Memory B cell (primary cell): Measurements from ENCODE around the gene CENPH.
"Not testable (repeated sequence)": the region's sequence is repeated elsewhere in the genome, so short reads cannot be mapped to it uniquely, and the experiment has no call there.

Experiments
- ATAC-seq: fragments of 150-1000 bp; cut with Tn5 transposase; 2 replicates; pipeline ENCODE4 v1.10.0; 2021; ENCODE audit warnings: low read depth, mild to moderate bottlenecking, moderate library complexity
- DNase-seq, 2 donors: peaks; one replicate each; pipeline ENCODE4 v3.0.0; 2022; ENCODE audit warnings: low spot score in 2 of 2
- H3K27ac Mint-ChIP-seq: one replicate; pipeline ENCODE4 v1.8.0; 2022; ENCODE audit warnings: mild to moderate bottlenecking, moderate library complexity, mixed read lengths
- H3K27me3 Mint-ChIP-seq: one replicate; pipeline ENCODE4 v1.8.0; 2022; ENCODE audit warnings: mixed read lengths
- H3K36me3 Mint-ChIP-seq: one replicate; pipeline ENCODE4 v1.8.0; 2022; ENCODE audit warnings: mild to moderate bottlenecking, mixed read lengths
- H3K4me1 Mint-ChIP-seq: one replicate; pipeline ENCODE4 v1.8.0; 2022; ENCODE audit warnings: mixed read lengths
- H3K4me3 Mint-ChIP-seq: one replicate; pipeline ENCODE4 v1.8.0; 2022; ENCODE audit warnings: mild to moderate bottlenecking, moderate library complexity, mixed read lengths
- H3K9me3 Mint-ChIP-seq: one replicate; pipeline ENCODE4 v1.8.0; 2022; ENCODE audit warnings: mixed read lengths

The CENPH gene

GRCh38 chr5:69170969-69171368 is 18.4 kb upstream of the CENPH start:
- no peak overlapping the region for H3K27ac Mint-ChIP-seq
- ATAC-seq: no peak
- no peak overlapping the region for H3K4me3 Mint-ChIP-seq
- no peaks in the 10 kb centered on the region for H3K9me3 Mint-ChIP-seq
- H3K36me3 Mint-ChIP-seq: peaks cover 16% of the 10 kb centered on the region
- peaks cover 6% of the 10 kb centered on the region for H3K4me1 Mint-ChIP-seq
- DNase-seq: no peak
- H3K27me3 Mint-ChIP-seq: no peaks in the 10 kb centered on the region

- not testable (repeated sequence) for H3K27me3 Mint-ChIP-seq, ATAC-seq, DNase-seq, H3K27ac Mint-ChIP-seq, H3K36me3 Mint-ChIP-seq, H3K4me1 Mint-ChIP-seq, H3K4me3 Mint-ChIP-seq, H3K9me3 Mint-ChIP-seq
Measured at GRCh38 chr5:69181659-69182293, 7.6 kb upstream of the CENPH start.

- ATAC-seq: no peak
- no peak for DNase-seq
- H3K4me1 Mint-ChIP-seq: peaks cover 3% of the 10 kb centered on the region
- H3K27ac Mint-ChIP-seq: no peak overlapping the region
- no peaks in the 10 kb centered on the region for H3K36me3 Mint-ChIP-seq
- H3K9me3 Mint-ChIP-seq: no peaks in the 10 kb centered on the region
- H3K4me3 Mint-ChIP-seq: no peak overlapping the region
- H3K27me3 Mint-ChIP-seq: no peaks in the 10 kb centered on the region
Measured at GRCh38 chr5:69184621-69185020, 4.8 kb upstream of the CENPH start.

- H3K4me3 Mint-ChIP-seq: no peak overlapping the region
- peaks cover 6% of the 10 kb centered on the region for H3K4me1 Mint-ChIP-seq
- ATAC-seq: no peak
- no peak for DNase-seq
- no peaks in the 10 kb centered on the region for H3K36me3 Mint-ChIP-seq
- peak overlapping the region; percentile 78 for H3K27ac Mint-ChIP-seq
- no peaks in the 10 kb centered on the region for H3K9me3 Mint-ChIP-seq
- H3K27me3 Mint-ChIP-seq: no peaks in the 10 kb centered on the region
Measured at GRCh38 chr5:69187342-69187741, 2.0 kb upstream of the CENPH start.

- DNase-seq (no peak), ATAC-seq (no peak)
- Mint-ChIP-seq H3K27me3 (no peaks in the 10 kb centered on the region), H3K4me1 (peaks cover 6% of the 10 kb centered on the region), H3K36me3 (no peaks in the 10 kb centered on the region), H3K27ac (peak overlapping the region; percentile 97), H3K9me3 (no peaks in the 10 kb centered on the region), H3K4me3 (peak overlapping the region; percentile 91)
Measured at GRCh38 chr5:69188811-69189161, 597 bp upstream of the CENPH start.

- no peak for ATAC-seq
- Mint-ChIP-seq H3K36me3 (peaks cover 4% of the 10 kb centered on the region), H3K4me3 (no peak overlapping the region), H3K9me3 (no peaks in the 10 kb centered on the region), H3K27ac (no peak overlapping the region), H3K4me1 (peaks cover 3% of the 10 kb centered on the region), H3K27me3 (no peaks in the 10 kb centered on the region)
- DNase-seq: no peak
Measured at GRCh38 chr5:69202497-69202896, 13.1 kb downstream of the CENPH start.

GRCh38 chr5:69206528-69207190 is 17.3 kb downstream of the CENPH start:
- peaks cover 2% of the 10 kb centered on the region for H3K36me3 Mint-ChIP-seq
- H3K4me1 Mint-ChIP-seq: no peaks in the 10 kb centered on the region
- no peaks in the 10 kb centered on the region for H3K9me3 Mint-ChIP-seq
- no peaks in the 10 kb centered on the region for H3K27me3 Mint-ChIP-seq
- no peak for DNase-seq
- no peak overlapping the region for H3K4me3 Mint-ChIP-seq
- ATAC-seq: no peak
- H3K27ac Mint-ChIP-seq: no peak overlapping the region

- no peak for ATAC-seq
- Mint-ChIP-seq H3K4me3 (no peak overlapping the region), H3K4me1 (no peaks in the 10 kb centered on the region), H3K36me3 (peaks cover 2% of the 10 kb centered on the region), H3K27me3 (no peaks in the 10 kb centered on the region), H3K9me3 (no peaks in the 10 kb centered on the region), H3K27ac (no peak overlapping the region)
- DNase-seq: no peak
Measured at GRCh38 chr5:69209602-69210001, 20.2 kb downstream of the CENPH start.

- peak in 1 of 2 donors; percentile 2 for DNase-seq
- Mint-ChIP-seq H3K36me3 (peaks cover 2% of the 10 kb centered on the region), H3K27ac (no peak overlapping the region), H3K27me3 (no peaks in the 10 kb centered on the region), H3K9me3 (no peaks in the 10 kb centered on the region), H3K4me1 (peaks cover 3% of the 10 kb centered on the region), H3K4me3 (no peak overlapping the region)
- ATAC-seq: no peak
Measured at GRCh38 chr5:69211200-69211599, 21.8 kb downstream of the CENPH start.

- H3K4me3 Mint-ChIP-seq: no peak overlapping the region
- H3K4me1 Mint-ChIP-seq: peaks cover 5% of the 10 kb centered on the region
- ATAC-seq (no peak), DNase-seq (peak in 1 of 2 donors; percentile 0)
- H3K27ac Mint-ChIP-seq: no peak overlapping the region
- H3K27me3 Mint-ChIP-seq: no peaks in the 10 kb centered on the region
- H3K9me3 Mint-ChIP-seq: no peaks in the 10 kb centered on the region
- H3K36me3 Mint-ChIP-seq: peaks cover 2% of the 10 kb centered on the region
Measured at GRCh38 chr5:69212022-69212421, 22.6 kb downstream of the CENPH start.

- Mint-ChIP-seq H3K9me3 (no peaks in the 10 kb centered on the region), H3K4me1 (peaks cover 9% of the 10 kb centered on the region), H3K36me3 (peaks cover 2% of the 10 kb centered on the region), H3K27me3 (no peaks in the 10 kb centered on the region), H3K4me3 (no peak overlapping the region), H3K27ac (no peak overlapping the region)
- no peak for ATAC-seq
- DNase-seq: peak in 1 of 2 donors; percentile 6
Measured at GRCh38 chr5:69213513-69214215, 24.3 kb downstream of the CENPH start.

GRCh38 chr5:69217151-69217511 is 27.7 kb downstream of the CENPH start:
- no peak for ATAC-seq
- peak overlapping the region; percentile 97 for H3K4me3 Mint-ChIP-seq
- peaks cover 4% of the 10 kb centered on the region for H3K36me3 Mint-ChIP-seq
- peaks cover 11% of the 10 kb centered on the region for H3K4me1 Mint-ChIP-seq
- no peak for DNase-seq
- peaks cover 2% of the 10 kb centered on the region for H3K9me3 Mint-ChIP-seq
- no peaks in the 10 kb centered on the region for H3K27me3 Mint-ChIP-seq
- peak overlapping the region; percentile 97 for H3K27ac Mint-ChIP-seq

GRCh38 chr5:69217548-69218526 is 28.5 kb downstream of the CENPH start:
- peak; percentile 86 for ATAC-seq
- Mint-ChIP-seq H3K36me3 (peaks cover 4% of the 10 kb centered on the region), H3K9me3 (peaks cover 2% of the 10 kb centered on the region), H3K27me3 (no peaks in the 10 kb centered on the region), H3K4me3 (peak overlapping the region; percentile 97), H3K27ac (peak overlapping the region; percentile 97), H3K4me1 (peaks cover 13% of the 10 kb centered on the region)
- DNase-seq: peak; percentile 84 to 90

GRCh38 chr5:69219939-69220338 is 30.6 kb downstream of the CENPH start:
- Mint-ChIP-seq H3K36me3 (peaks cover 4% of the 10 kb centered on the region), H3K27me3 (no peaks in the 10 kb centered on the region), H3K4me1 (peaks cover 13% of the 10 kb centered on the region), H3K9me3 (peaks cover 2% of the 10 kb centered on the region), H3K27ac (no peak overlapping the region), H3K4me3 (no peak overlapping the region)
- DNase-seq: peak in 1 of 2 donors; percentile 6
- no peak for ATAC-seq
